Measurements from ENCODE around the gene GPC4.

- no peak for TF ChIP-seq POLR2AphosphoS5 (IDR thresholded peaks at IDR 0.05; ENCODE audit: borderline replicate concordance, low read depth, low read length)
- no peak for TF ChIP-seq EZH2 (IDR thresholded peaks at IDR 0.05)
- TF ChIP-seq FOXP2 (optimal IDR thresholded peaks at IDR 0.05; ENCODE audit: control extremely low read depth, extremely low read length, insufficient read depth), result no peak
These were observed 24.6 kb downstream of the GPC4 start for GRCh38 chrX:133390676-133391075.
